NCI-H82 (cell line): ENCODE measurements around the gene RAB31.
"Not testable (repeated sequence)": the region's sequence is repeated elsewhere in the genome, so short reads cannot be mapped to it uniquely, and the experiment has no call there.

ENCODE experiments used
- DNase-seq: peaks from one replicate; lab custom pipeline; 2025; lab: John Stamatoyannopoulos, UW

The RAB31 gene, protein sequence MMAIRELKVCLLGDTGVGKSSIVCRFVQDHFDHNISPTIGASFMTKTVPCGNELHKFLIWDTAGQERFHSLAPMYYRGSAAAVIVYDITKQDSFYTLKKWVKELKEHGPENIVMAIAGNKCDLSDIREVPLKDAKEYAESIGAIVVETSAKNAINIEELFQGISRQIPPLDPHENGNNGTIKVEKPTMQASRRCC

DNA sequence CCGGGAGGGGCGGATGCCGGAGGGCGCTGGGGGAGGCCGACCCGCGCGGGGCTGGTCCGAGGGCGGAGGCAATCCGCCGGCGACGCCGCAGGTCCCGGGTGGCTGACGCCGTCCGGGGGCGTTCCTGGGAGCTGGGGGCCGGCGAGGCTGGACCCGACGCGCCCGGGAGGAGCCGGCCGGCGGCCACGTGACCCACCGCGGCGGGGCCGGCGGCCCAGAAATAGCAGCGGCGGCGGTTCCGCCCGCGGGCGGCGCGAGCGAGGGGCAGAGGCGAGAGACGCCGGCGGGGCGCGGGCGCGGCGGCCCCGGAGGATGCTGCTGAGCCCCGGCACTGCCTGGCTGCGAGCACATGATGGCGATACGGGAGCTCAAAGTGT, at the start of gene RAB31:
TSS of gene RAB31 (plus strand) at position 245 of the 377 bp plus-strand sequence. CDS start at position 350, 105 bp downstream.
- DNase-seq, result peak; percentile 36

DNA sequence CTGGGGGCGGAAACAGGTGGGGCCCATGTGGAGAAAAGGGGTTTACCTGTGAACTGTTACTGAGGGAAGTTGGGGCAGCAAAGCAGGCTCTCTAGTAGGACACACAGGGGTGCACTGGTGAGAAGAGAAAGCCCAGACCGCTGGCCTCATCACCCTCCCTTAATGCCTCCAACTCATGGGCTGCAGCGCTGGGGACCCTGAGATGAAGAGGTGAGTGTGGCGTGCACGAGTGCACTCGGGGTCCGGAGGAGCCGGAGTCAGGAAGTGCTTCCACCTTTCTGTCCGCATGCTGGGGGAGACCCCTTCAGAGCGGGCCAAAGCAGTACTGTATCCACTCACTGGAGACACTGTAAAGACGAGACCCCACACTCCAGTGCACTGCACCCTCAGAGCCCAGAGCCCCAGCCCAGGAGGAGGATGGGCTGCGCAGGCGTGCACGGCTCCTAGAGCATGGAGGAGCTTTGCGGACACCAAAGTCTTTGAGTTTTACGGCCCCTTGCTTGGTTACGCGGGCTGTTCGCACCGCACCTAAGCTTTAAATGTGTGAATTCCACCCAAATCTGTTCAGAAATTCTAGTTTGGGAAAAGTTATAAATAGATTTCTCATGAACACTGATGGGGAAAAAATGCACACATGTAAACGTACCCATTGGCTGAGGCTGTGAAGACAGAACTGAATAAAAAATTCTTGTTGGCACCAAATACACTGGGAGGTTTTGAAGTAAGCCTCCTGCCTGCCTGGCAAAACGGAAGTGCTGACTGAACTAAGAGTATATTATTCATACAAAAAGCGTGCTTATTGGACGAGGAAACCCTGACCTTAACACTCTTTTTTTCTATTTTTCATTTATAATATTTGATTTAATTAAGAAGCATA, 48.4 kb upstream of the RAB31 start:
- DNase-seq, result no peak

DNA sequence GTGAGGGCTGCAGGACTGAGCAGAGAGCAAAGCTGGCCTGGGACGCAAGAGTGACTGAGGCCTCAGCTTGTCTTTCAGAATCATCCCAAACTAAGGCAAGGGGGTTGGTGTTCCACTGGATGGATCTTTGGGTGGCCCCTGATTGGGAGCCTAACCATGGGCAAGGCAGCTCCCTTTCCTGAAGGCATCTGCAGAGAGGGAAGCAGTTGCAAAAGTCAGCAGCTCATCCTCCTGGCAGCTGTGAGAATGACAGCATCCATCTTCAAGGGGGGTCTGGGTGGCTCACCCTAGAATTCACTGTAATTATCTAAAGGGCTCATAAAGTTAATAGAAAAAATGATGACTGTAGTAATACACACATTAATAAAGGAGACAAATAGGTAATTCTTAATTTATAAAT, 46.5 kb upstream of the RAB31 start:
- DNase-seq, result peak; percentile 6

DNA sequence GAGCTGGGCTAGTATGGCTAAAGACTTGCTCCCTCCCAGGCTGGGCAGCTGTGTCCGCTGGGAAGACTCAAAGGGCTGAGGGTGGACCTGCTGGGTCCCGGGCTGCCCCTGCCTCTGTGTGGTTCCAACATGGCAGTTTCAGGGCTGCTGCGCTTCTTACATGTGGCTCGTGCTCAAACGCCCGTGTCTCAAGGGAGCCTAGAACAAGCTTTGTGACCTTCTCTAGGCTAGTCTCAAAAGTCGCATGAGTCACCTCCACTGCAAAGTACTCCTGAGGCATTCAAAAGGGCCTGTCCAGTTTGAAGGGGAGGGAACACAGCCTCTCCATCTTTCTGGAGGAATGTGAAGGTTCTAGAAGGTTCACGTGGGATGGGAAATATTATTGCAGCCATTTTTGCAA, 44.7 kb upstream of the RAB31 start:
- no peak for DNase-seq

DNA sequence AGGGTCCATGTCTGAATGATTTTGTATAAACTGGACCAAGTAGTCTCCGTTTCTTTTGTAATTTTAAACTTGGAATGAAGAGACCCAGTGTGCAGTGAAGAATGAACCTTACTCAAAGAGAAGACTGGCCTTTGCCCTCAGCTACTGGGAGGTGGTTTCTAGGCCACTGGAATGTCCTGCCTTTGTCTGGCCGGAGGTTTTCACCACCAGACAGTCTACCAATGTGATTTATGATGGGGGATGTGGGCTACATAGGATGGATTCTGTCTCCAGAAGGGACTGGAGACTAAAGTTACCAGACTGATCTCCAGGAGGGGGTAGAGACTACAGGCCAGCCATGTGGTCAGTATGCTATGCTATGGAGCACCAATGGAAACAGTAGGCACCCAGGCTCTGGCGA, 42.8 kb upstream of the RAB31 start:
- DNase-seq, result no peak

DNA sequence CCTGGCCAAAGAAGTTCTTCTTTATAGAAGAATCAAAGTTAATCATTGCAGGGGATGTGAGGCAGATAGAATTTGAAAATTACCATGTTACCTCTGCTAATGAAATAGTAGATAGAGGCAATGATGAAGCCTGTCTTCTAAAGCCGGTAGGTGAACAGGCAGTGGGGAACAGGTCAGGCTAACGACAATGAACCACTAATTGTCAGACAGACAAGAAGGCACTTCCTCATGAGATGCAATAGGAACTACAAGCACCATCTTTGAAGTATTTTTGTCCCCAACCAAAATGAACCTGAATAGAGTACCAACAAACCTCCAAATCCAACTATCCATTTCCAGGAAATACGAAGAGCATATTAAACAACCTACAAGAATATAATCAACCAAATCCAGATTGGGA, 41.6 kb upstream of the RAB31 start:
- DNase-seq, result no peak

DNA sequence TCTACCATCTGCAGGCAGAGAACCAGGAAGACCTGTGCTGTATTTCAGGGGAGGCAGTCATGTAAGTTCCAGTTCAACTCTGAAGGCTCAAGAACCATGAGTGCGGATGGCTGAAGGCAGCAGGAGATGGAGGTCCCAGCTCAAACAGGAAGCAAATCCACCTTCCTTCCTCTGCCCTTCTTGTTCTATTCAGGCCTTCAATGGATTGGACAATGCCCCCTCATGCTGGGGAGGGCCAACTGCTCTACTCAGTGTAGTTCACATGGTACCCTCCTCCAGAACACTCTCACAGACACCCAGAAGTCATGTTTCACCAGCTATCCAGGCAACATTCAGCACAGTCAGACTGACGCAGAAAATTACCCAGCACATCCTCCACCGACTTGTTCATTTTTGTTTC, 39.1 kb upstream of the RAB31 start:
- DNase-seq, result no peak

DNA sequence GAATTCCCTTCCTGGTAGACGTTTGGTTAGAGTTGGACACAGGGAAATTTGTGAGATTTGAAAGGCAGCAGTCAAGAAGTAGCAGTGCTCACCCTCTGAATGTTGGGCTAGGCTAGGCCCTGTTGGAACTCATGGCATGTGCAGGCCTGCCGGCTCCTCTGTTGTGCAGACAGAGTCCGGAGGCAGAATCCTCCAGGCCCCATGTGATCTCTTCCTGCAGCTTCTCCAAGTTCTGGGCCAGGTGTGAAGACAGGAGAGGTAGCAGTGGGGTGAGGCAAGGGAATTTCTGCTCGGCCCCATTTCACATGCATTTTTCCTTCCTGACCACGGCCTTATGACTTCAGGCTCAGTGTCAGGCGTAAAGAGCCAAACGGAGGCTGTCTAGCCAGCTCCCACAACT, 36.9 kb upstream of the RAB31 start:
- DNase-seq, result no peak

DNA sequence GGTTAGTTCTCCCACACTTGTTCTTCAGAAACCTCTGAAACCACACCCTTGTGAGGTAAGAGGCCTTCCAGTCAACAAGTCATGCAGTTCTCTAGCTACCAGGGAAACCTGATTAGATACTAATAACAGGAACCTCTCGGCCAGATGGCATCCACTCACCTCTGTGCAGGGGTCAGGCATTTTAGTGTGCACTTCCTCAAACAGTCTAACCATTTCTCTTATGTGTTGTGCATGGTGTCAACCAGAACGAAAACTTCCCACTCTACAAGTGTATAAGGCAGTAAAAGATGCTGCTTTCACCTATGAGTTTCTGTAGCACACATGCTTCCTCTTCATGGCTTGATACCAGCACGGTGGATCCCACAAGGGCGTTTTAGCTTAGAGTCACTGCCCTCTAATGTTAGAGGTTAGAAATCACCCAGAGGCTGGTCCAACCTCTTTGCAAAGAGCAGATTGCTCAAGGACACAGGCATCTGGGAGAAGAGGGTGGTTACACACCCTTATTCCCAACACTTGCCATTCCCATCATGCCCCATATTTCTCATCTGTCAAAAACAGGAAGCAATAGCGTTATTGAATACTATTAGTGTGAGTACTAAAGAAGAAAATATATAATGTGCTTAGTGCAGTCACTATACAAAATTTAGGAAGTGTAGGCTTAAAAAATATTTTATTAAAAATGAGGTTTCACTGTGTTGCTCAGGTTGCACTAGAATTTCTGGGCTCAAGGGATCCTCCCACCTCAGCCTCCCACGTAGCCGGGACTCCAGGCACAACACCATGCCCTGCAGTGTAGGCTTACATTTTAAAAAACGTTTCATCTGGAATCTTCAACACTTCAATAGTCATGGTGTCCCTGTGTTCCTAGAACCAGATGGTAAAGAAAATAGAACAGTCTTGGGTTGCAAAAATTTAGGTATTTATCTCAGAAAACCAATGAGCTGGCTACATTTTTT, 34.5 kb upstream of the RAB31 start:
- peak; percentile 47 for DNase-seq

DNA sequence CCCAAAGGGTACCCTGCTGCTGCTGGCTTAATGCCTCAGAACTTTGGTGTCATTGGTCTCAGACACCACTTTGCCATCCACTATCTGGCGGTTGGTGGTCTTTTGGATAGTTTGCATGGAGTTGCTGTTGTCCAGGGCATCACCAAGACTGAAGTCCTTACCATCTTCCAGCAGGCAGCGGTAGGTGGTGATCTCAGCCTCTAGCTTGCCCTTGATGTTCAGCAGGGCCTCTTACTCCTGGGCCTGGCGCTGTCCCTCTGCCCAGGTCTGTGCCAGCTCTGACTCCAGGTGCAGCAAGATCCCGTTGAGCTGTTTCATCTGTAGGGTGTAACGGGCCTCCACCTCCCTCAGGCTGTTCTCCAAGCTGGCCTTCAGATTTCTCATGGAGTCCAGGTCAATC, 29.9 kb upstream of the RAB31 start:
- DNase-seq, result not testable (repeated sequence)

DNA sequence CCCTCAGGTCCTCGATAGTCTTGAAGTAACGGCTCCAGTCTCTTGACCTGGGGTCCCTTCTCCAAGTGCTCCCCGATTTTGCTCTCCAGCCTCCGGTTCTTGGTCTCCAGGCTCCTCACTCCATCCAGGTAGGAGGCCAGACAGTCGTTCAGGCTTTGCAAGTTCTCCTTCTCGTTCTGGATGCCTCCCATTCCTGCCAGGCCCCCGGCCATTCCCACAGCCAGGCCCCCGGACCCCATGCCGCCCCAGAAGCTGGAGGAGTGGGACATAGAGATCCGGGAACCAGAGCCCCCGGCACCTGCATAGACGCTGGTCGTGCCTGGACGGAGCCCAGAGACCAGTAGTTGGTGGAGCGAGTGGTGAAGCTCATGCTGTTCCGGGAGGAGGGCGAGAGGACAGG, 29.0 kb upstream of the RAB31 start:
- DNase-seq, result no peak

DNA sequence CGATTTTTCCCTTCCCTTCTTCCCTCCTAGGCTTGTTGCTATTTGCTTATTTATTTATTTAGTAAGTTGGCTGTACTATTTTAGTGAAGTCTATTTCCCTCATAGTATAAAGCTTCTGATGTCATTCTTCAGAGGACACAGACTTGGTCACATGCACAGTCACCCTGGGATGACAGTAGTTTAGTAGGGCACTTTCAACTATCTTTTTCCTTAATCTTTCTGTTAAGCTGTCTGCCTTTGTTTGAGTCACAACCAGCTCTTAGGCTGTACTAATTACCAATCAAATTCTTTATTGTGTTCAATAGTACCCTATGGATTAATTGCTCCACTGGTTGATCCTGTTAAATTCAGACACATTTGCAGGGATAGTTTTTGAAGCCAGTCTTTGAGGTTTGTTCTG, 26.9 kb upstream of the RAB31 start:
- peak; percentile 9 for DNase-seq

DNA sequence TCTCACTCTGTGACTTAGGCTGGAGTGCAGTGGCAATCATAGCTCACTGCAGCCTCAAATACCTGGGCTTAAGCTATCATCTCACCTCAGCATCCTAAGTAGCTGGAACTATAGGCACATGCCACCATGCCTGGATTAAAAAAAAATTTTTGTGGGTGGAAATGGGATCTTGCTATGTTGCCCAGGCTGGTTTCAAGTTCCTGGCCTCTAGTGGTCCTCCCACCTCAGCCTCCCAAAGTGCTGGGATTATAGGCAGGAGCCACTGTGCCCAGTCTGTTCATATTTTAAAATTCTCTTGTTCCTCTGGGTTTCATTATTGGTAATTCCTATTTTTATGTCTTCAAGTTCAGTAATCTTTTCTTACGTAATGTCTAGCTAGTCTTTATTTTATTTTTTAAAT, 25.5 kb upstream of the RAB31 start:
- no peak for DNase-seq

DNA sequence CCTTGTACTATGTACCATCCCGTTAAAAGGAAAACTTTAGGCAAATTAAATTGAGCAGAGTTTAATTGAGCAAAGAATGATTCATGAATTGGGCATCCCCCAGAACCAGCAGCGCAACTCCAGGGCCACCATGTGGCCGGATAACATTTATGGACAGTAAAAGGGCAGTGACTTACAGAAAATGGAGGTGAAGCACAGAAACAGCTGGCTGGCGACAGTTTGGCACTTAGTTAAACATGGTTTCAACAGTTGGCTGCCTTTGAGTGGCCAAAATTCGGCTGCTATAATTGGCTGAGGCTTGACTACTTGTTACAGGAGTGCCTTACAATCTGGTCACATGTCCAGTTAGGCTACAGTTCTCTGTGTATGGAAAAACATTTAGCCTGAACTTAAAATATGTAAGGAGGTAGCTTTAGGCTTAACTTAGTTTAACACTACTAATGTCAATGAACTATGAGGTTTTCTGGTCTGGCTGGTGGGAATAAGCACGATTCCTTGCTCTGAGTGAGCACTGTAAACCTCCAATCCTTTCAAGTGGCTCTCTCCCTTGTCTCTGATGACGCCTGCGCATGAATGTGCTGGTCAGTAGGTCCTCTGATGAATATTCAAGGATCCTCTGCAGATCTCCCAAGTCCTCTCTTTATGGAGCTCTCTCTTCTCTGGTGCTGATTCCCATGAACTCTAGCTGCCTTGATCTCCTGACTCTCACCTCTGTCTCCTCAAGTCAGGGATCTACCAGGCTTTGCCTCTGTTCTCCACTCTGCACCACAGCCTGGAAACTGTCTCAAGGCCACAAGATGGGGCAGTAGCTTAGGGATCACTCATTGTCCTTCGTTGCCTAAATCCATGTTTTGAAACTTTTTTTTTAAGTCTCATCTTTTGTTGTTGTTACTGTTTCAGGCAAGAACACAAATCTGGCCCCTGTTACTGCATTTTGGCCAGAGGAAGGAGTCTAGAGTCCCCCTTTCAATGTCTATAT, 24.4 kb upstream of the RAB31 start:
- DNase-seq, result no peak

DNA sequence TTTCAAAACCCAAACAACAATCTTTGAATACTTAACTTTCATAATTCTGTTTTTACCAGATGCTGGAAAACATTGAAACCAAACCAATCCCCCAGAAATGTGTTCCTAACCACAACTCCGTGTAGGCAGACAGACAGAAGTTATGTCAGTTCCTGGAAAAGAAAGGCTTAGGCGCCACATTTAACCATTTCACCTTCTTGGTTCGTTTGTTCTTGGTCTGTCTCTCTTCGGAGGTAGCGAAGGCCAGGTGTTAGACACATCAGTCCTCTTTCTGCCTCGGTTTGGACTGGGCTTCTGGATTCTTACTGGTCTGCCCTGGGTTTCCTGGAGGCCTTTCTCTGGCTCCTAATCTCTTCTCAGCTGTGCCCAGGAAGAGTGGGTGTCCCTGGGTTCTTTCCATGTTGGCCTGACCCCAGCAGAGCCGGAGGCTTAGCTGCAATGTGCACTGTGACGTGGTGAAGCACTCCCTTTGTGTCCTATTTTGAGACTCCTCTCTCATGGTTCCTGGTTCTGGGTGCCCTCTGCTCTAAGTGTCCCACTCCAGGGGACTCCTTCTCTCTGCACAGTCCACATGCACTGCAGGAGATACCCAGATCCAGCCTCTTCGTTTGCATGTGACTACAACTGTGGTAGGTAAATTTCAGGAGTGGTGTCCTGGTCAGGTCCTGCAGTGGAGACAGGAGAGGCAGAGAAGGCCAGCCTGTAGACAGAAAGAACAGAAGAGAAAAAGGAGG, 23.1 kb upstream of the RAB31 start:
- no peak for DNase-seq

DNA sequence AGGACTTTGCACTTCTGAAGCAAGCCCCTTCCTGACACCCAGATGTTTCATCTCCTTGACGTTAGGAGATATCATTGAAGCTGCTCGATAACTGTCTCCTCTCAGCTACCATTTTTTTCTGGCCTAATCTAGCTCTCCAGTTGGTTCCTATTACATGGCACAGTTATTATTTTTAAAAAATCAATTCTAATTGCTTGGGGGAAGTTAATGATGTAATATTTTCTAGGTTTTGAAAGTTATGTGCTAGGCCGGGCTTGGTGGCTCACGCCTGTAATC, 22.5 kb upstream of the RAB31 start:
- no peak for DNase-seq

DNA sequence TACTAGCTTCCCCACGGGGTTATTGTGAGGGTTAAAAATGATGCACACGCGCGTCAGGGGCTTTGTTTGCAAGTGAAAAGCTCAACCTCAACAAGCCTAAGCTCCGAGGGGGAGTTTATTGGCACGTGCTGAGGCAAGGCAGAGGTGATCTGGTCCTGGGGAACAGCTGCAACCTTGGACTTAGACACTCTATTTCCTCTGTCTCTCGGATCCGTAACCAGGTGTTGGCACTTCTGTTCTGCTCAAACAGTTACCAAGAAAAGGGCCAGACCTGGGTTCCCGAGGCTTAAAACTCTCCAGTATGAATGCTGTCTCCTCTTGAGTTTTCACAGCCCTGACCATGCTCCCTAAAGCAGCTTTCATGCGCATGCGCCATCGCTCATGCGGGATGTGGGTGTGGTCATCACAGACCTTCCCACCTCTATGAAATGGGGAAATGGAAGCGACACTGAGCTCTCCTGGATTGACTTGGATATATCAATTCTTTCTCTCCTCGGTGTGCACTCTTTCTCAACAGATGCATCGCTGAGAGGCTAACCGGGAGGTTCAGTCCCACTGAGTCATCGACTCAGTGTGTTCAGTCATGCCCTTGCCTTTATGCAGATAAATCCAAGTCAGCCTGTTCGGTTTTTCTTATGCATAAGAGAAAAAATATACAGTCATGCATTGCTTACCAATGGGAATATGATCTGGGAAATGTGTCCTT, 19.9 kb upstream of the RAB31 start:
- peak; percentile 43 for DNase-seq

DNA sequence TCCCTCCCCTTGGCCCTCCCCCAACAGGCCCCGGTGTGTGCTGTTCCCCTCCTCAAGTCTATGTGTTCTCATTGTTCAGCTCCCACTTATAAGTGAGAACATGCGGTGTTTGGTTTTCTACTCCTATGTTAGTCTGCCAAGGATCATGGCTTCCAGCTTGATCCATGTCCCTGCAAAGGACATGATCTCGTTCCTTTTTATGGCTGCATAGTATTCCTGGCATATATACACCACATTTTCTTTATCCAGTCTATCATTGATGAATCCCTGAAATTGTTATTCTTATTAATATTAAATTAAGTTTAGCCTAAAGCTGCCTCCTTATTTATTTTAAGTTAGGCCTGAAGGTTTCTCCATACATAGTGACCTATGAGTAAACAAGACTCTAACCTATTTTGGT, 18.8 kb upstream of the RAB31 start:
- DNase-seq, result no peak

DNA sequence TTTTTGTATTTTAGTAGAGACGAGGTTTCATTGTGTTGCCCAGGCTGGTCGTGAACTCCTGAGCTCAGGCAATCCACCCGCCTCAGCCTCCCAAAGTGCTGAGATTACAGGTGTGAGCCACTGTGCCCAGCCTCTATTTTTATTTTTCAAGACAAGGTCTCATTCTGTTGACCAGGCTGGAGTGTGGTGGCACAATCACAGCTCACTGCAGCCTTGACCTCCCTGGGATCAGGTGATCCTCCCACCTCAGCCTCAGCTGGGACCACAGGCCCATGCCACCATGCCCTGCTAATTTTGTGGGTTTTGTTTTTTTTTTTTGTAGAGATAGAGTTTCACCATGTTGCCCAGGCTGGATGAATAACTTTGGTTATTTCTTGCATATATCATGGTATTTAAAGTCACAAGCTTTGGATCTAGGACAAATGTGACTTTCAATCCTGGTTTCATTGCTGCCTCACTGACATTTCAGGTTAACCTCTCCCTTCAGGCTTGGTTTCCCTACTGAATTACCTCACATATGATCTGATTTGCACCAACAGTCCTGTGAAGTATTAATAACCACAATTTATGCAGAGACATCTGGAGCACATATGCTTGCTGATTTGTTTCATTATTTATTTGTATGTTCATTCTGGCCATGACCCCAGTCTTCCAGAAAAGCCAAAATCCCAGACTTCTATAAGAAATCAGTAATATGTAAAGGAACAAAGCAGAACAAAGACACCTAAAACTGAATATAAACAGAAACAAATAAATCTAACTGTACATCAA, 17.5 kb upstream of the RAB31 start:
- DNase-seq, result no peak

DNA sequence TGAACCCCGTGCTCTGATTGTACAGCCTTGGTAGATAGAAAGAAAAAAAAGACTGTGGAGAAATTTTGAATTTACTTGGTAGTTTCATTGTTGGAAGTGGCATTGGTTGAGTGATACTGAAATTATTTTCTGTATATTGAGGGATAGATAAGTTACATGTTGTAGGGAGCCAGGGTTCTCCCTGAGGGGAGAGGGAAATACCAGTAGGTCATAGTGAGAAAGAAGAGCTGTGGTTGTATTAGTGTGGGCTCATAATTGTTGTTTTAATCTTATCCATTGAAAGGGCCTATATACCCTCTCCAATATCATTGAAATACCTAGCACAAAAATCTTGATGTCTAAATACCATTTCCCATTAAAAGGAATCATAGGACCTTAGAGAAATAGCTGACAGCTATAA, 16.9 kb upstream of the RAB31 start:
- DNase-seq, result no peak
